ENCODE results near the gene CAP2. TPM values are rescaled to one million over a fixed set of nuclear protein-coding genes. Genes with fewer than 3 reads are reported as not detected.
A peak's percentile ranks its signal among the peaks of the same experiment; 100 is the strongest.

The CAP2 gene
- total RNA-seq, 1 experiment from 2014 or later, result 5.4 TPM

GRCh38 chr6:17596085-17596484 lies 202.7 kb downstream of the CAP2 start:
- no peaks in the 10 kb centered on the region for H3K36me3 ChIP-seq
- no peak for DNase-seq
- H3K27me3 ChIP-seq, result no peaks in the 10 kb centered on the region
- H3K4me3 ChIP-seq, result no peak overlapping the region
- no peaks in the 10 kb centered on the region for H3K9me3 ChIP-seq

GRCh38 chr6:17599877-17600526 lies 206.6 kb downstream of the CAP2 start, which contains the start of gene FAM8A1:
FAM8A1 (plus strand) TSS chr6:17600302; CDS start chr6:17600410, 108 bp downstream.
- H3K4me3 ChIP-seq, result peak within 1 kb of the TSS; percentile 64
- DNase-seq, result peak; percentile 88
- H3K36me3 ChIP-seq, result no peaks in the 10 kb centered on the region
- H3K27me3 ChIP-seq, result no peaks in the 10 kb centered on the region
- no peaks in the 10 kb centered on the region for H3K9me3 ChIP-seq

GRCh38 chr6:17600527-17601385 lies 207.4 kb downstream of the CAP2 start:
- H3K9me3 ChIP-seq, result no peaks in the 10 kb centered on the region
- H3K27me3 ChIP-seq, result no peaks in the 10 kb centered on the region
- peak overlapping the region; percentile 64 for H3K4me3 ChIP-seq
- peak; percentile 32 for DNase-seq
- no peaks in the 10 kb centered on the region for H3K36me3 ChIP-seq

- Histone ChIP-seq H3K36me3 (no peaks in the 10 kb centered on the region), H3K4me3 (peak overlapping the region; percentile 64), H3K9me3 (no peaks in the 10 kb centered on the region), H3K27me3 (no peaks in the 10 kb centered on the region)
- no peak for DNase-seq
Observed at GRCh38 chr6:17601386-17601703, 207.9 kb downstream of the CAP2 start.

- Histone ChIP-seq H3K9me3 (no peaks in the 10 kb centered on the region), H3K4me3 (no peak overlapping the region), H3K36me3 (peaks cover 4% of the 10 kb centered on the region), H3K27me3 (no peaks in the 10 kb centered on the region)
- DNase-seq, result no peak
Observed at GRCh38 chr6:17602888-17603287, 209.5 kb downstream of the CAP2 start.

- Histone ChIP-seq H3K9me3 (no peaks in the 10 kb centered on the region), H3K27me3 (no peaks in the 10 kb centered on the region), H3K4me3 (no peak overlapping the region), H3K36me3 (peaks cover 17% of the 10 kb centered on the region)
- DNase-seq, result no peak
Observed at GRCh38 chr6:17606606-17607005, 213.2 kb downstream of the CAP2 start.

Other genes with a start within 250 kb of the CAP2 start
- 0.33 TPM in 1 of 2 replicates, not detected in the other for gene RBM24, start 112.2 kb upstream of the CAP2 start, total RNA-seq (2014; rRNA removed; shearing (Covaris generic); ENCODE audit: low replicate concordance)
- 4.8 and 12.9 TPM in 2 replicates for gene FAM8A1, start 206.7 kb downstream of the CAP2 start, total RNA-seq (2014; rRNA removed; shearing (Covaris generic); ENCODE audit: low replicate concordance)